PC-3 (cell line): Measurements from ENCODE around the gene HBE1.

Source experiments
- EZH2 ChIP-seq: fragments of 300-600 bp; sonication (generic); IDR thresholded peaks from one replicate; pipeline ENCODE4 v1.6.1; 2017; ENCODE audit warnings: antibody characterized with exemption, mild to moderate bottlenecking, low read length; ENCODE audit not compliant: unreplicated experiment
- EZH2phosphoT487 ChIP-seq: fragments of 300-600 bp; sonication (generic); IDR thresholded peaks from 2 replicates; pipeline ENCODE4 v1.6.1; 2018; ENCODE audit warnings: mild to moderate bottlenecking, antibody characterized with exemption, low read length, borderline replicate concordance
- TF ChIP-seq, protein P1 (sequence below): fragments of 300-600 bp; sonication (generic); conservative IDR thresholded peaks from 2 replicates; pipeline ENCODE4 v1.5.1; 2017; ENCODE audit warnings: antibody characterized with exemption, low read depth, mild to moderate bottlenecking, low read length

DNA sequence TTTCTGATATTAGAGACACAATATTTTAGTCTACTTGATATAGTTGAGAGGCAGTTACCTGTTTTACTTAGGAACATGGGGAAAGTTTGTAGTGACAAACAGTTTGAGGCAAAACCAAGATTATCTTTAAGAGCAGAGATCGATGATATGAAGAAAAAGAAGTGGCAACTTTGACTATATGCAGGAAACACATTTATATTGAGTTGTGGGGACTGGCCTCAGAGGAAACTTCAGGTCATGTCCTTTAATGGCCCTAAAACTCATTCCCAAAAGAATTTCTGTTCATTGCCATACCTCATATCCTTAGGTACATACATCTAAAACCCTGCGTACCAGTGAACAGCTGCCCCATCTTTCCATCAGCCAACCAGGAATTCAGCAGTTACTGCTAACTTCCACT lies 24.6 kb downstream of the HBE1 start:
- TF ChIP-seq EZH2: no peak
- no peak for TF ChIP-seq EZH2phosphoT487
- TF ChIP-seq, protein P1, sequence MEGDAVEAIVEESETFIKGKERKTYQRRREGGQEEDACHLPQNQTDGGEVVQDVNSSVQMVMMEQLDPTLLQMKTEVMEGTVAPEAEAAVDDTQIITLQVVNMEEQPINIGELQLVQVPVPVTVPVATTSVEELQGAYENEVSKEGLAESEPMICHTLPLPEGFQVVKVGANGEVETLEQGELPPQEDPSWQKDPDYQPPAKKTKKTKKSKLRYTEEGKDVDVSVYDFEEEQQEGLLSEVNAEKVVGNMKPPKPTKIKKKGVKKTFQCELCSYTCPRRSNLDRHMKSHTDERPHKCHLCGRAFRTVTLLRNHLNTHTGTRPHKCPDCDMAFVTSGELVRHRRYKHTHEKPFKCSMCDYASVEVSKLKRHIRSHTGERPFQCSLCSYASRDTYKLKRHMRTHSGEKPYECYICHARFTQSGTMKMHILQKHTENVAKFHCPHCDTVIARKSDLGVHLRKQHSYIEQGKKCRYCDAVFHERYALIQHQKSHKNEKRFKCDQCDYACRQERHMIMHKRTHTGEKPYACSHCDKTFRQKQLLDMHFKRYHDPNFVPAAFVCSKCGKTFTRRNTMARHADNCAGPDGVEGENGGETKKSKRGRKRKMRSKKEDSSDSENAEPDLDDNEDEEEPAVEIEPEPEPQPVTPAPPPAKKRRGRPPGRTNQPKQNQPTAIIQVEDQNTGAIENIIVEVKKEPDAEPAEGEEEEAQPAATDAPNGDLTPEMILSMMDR: no peak
